Esophagus muscularis mucosa (tissue), 4 donors: ENCODE measurements around the gene N4BP2L1. TPM values are rescaled to one million over a fixed set of nuclear protein-coding genes. Genes with fewer than 3 reads are reported as not detected.

Experiments
- DNase-seq: peaks from one replicate; pipeline ENCODE4 v3.0.0-alpha.2; 2017; ENCODE audit errors: extremely low spot score
- H3K27ac ChIP-seq, 4 donors: fragments of 200-600 bp; sonication (generic); replicated peaks in 1 of 4; 1 replicate in 3 of 4; 2 replicates in 1 of 4; pipeline ENCODE4 v1.5.1; 2016 to 2019; ENCODE audit warnings: mild to moderate bottlenecking in 1 of 4
- H3K27me3 ChIP-seq, 4 donors: fragments of 200-600 bp; sonication (generic); one replicate each; pipeline versions ENCODE4 v1.5.1 to v1.6.0; 2016 to 2019
- H3K36me3 ChIP-seq, 4 donors: fragments of 200-600 bp; sonication (generic); one replicate each; pipeline ENCODE4 v1.5.1; 2016 to 2019
- H3K4me1 ChIP-seq, 4 donors: fragments of 200-600 bp; sonication (generic); one replicate each; pipeline ENCODE4 v1.5.1; 2016 to 2019
- H3K4me3 ChIP-seq, 4 donors: fragments of 200-600 bp; sonication (generic); 1 replicate in 2 of 4; 2 replicates in 2 of 4; pipeline ENCODE4 v1.5.1; 2016 to 2019; ENCODE audit warnings: mild to moderate bottlenecking in 4 of 4, moderate library complexity in 1 of 4
- H3K9me3 ChIP-seq, 4 donors: fragments of 200-600 bp; sonication (generic); 1 replicate in 3 of 4; 2 replicates in 1 of 4; pipeline ENCODE4 v1.5.1; 2016 to 2019
- EP300 ChIP-seq: sonication (generic); formaldehyde crosslinking; IDR thresholded peaks from one replicate; pipeline ENCODE4 v1.6.1; 2017; ENCODE audit warnings: antibody characterized with exemption
- POLR2A ChIP-seq: fragments of 450-650 bp; IDR thresholded peaks from one replicate; pipeline ENCODE4 v1.6.1; 2017; ENCODE audit warnings: antibody characterized with exemption, moderate library complexity, mild to moderate bottlenecking, low read depth
- POLR2AphosphoS5 ChIP-seq, 2 donors: sonication (generic); formaldehyde crosslinking; IDR thresholded peaks; one replicate each; pipeline ENCODE4 v1.6.1; 2017; ENCODE audit warnings: antibody characterized with exemption in 2 of 2
- WGBS: methylation state at CpG from one replicate; pipeline ENCODE4 v1.1.5; 2018; 5-methylcytosine and 5-hydroxymethylcytosine counted together
- intact Hi-C: fragments of 100-400 bp; cut with DNase I; formaldehyde crosslinking; loops from one replicate; pipeline ENCODE4 v1.15.1; 2023
- total RNA-seq, 4 donors: library from RNA; depleted of rRNA; stranded (reverse); fragments of >200 nt; gene quantifications; one replicate each; pipeline versions ENCODE4 v1.1.0 to v1.2.1, GENCODE V29; 2016
- TF ChIP-seq, protein P1 (sequence below), 3 experiments: fragments of 200-600 bp in 2 of 3; fragments of 450-650 bp in 1 of 3; sonication (generic) in 2 of 3; IDR thresholded peaks; one replicate each; pipeline ENCODE4 v1.5.1; 2017 to 2019; ENCODE audit warnings: antibody characterized with exemption in 3 of 3, mild to moderate bottlenecking in 2 of 3, moderate library complexity in 1 of 3

N4BP2L1 gene
- total RNA-seq, 4 donors from 2014 or later, result 9.0 to 19.6 (median 11.6) TPM

DNA sequence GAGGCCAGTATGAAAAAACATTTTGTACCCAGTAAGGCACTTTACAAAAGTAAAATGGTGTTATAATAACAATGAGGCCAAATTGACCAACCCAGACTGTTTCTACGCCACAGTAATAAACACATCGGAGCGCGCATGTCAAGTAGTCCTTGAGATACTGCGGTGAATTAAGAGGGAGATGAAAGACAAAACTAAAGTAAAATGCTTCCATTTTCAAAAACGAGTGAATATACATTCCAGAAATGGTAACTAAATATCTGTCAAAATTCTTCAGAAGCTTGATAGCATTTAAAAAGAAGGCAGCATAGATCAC, 19.0 kb downstream of the N4BP2L1 start:
- no peak for TF ChIP-seq POLR2AphosphoS5 (IDR thresholded peaks at IDR 0.05)
- TF ChIP-seq, protein P1, sequence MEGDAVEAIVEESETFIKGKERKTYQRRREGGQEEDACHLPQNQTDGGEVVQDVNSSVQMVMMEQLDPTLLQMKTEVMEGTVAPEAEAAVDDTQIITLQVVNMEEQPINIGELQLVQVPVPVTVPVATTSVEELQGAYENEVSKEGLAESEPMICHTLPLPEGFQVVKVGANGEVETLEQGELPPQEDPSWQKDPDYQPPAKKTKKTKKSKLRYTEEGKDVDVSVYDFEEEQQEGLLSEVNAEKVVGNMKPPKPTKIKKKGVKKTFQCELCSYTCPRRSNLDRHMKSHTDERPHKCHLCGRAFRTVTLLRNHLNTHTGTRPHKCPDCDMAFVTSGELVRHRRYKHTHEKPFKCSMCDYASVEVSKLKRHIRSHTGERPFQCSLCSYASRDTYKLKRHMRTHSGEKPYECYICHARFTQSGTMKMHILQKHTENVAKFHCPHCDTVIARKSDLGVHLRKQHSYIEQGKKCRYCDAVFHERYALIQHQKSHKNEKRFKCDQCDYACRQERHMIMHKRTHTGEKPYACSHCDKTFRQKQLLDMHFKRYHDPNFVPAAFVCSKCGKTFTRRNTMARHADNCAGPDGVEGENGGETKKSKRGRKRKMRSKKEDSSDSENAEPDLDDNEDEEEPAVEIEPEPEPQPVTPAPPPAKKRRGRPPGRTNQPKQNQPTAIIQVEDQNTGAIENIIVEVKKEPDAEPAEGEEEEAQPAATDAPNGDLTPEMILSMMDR (IDR thresholded peaks at IDR 0.05), result no peak
- TF ChIP-seq EP300, result no peak
- no peak for DNase-seq
- Histone ChIP-seq H3K4me1 (peaks cover 0 to 13% (median 7%) of the 10 kb centered on the region in 4 donors), H3K27ac (no peak overlapping the region), H3K36me3 (peaks cover 0 to 26% (median 3%) of the 10 kb centered on the region in 4 donors), H3K27me3 (no peaks in the 10 kb centered on the region), H3K9me3 (no peaks in the 10 kb centered on the region), H3K4me3 (no peak overlapping the region)
- WGBS, result 89% methylated on average over 6 of the region's 6 CpGs
- intact Hi-C loops, result no loop called here

- TF ChIP-seq POLR2AphosphoS5 (IDR thresholded peaks at IDR 0.05) (no peak), POLR2A (no peak), EP300 (no peak)
- TF ChIP-seq, protein P1 (IDR thresholded peaks at IDR 0.05), result no peak
- no peaks in the 10 kb centered on the region for H3K27me3 ChIP-seq
- peaks cover 0 to 13% (median 7%) of the 10 kb centered on the region in 4 donors for H3K4me1 ChIP-seq
- no peaks in the 10 kb centered on the region for H3K9me3 ChIP-seq
- no peak for DNase-seq
- peaks cover 0 to 31% (median 4%) of the 10 kb centered on the region in 4 donors for H3K36me3 ChIP-seq
- H3K4me3 ChIP-seq, result no peak overlapping the region
- no peak overlapping the region for H3K27ac ChIP-seq
- 88% methylated on average over 9 of the region's 9 CpGs for WGBS
- intact Hi-C loops, result no loop called here
These were observed 19.5 kb downstream of the N4BP2L1 start for GRCh38 chr13:32408296-32409000.

- H3K36me3 ChIP-seq, result peaks cover 0 to 36% (median 7%) of the 10 kb centered on the region in 4 donors
- no peak overlapping the region for H3K27ac ChIP-seq
- no peak for DNase-seq
- 92% methylated on average over 6 of the region's 6 CpGs for WGBS
- H3K4me3 ChIP-seq, result no peak overlapping the region
- no peaks in the 10 kb centered on the region for H3K9me3 ChIP-seq
- intact Hi-C loops, result no loop called here
- no peak for TF ChIP-seq EP300
- TF ChIP-seq POLR2A, result no peak
- TF ChIP-seq POLR2AphosphoS5 (IDR thresholded peaks at IDR 0.05), result no peak
- TF ChIP-seq, protein P1 (IDR thresholded peaks at IDR 0.05), result no peak
- H3K4me1 ChIP-seq, result peaks cover 0 to 13% (median 7%) of the 10 kb centered on the region in 4 donors
- no peaks in the 10 kb centered on the region for H3K27me3 ChIP-seq
These were observed 20.1 kb downstream of the N4BP2L1 start for GRCh38 chr13:32407854-32408253.

DNA sequence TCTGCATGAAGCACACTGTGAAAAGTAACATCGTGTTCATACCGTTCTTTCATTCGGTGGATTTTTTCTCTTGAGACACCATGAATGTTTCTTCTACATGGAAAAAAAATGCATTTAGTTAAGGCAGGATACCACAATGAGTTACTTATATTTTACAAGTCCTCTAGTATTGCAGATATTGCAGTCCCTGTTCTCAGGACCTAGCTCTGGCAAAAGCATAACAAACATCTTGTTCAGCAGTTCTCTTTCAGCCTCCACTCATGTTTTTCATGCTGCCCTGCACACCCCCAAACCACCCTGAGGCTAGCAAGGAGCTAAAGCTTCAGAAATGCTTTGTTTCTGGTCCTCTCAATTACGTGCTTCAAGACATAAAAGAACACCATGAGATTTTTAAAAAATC, 24.8 kb downstream of the N4BP2L1 start:
- Histone ChIP-seq H3K27me3 (no peaks in the 10 kb centered on the region), H3K27ac (no peak overlapping the region), H3K4me1 (no peaks in the 10 kb centered on the region), H3K4me3 (no peak overlapping the region), H3K36me3 (peaks cover 0 to 56% (median 12%) of the 10 kb centered on the region in 4 donors), H3K9me3 (no peaks in the 10 kb centered on the region)
- no peak for DNase-seq
- intact Hi-C loops, result no loop called here
- WGBS, result 95% methylated on average over 4 of the region's 4 CpGs
- TF ChIP-seq EP300 (no peak), POLR2AphosphoS5 (IDR thresholded peaks at IDR 0.05) (no peak), POLR2A (no peak)
- TF ChIP-seq, protein P1 (IDR thresholded peaks at IDR 0.05), result no peak
